CD14-positive monocyte (primary cell): ENCODE data around the gene TYW1. TPM values are rescaled to one million over a fixed set of nuclear protein-coding genes. Genes with fewer than 3 reads are reported as not detected.
"Not testable (repeated sequence)": the region's sequence is repeated elsewhere in the genome, so short reads cannot be mapped to it uniquely, and the experiment has no call there.

Source experiments
- DNase-seq, 3 donors: peaks; one replicate each; pipeline ENCODE4 v3.0.0-alpha.2; 2011 to 2022
- H2AFZ ChIP-seq: 2 replicates; pipeline ENCODE4 v1.6.0; 2012; ENCODE audit warnings: mild to moderate bottlenecking, low read depth, low read length, inconsistent platforms; ENCODE audit not compliant: insufficient read depth, poor library complexity, severe bottlenecking
- H3K27ac ChIP-seq, 2 donors: 1 replicate in 1 of 2; 2 replicates in 1 of 2; pipeline ENCODE4 v1.5.1; 2012 to 2013; ENCODE audit warnings: low read length in 2 of 2, control low read depth in 1 of 2, inconsistent platforms in 1 of 2, low read depth in 1 of 2, mild to moderate bottlenecking in 1 of 2
- H3K27me3 ChIP-seq, 2 donors: one replicate each; pipeline versions ENCODE4 v1.6.0 to v1.6.1; 2011 to 2013; ENCODE audit warnings: low read length in 2 of 2; ENCODE audit not compliant: control insufficient read depth in 2 of 2, insufficient read depth in 2 of 2
- H3K36me3 ChIP-seq, 2 donors: replicated peaks in 1 of 2; 1 replicate in 1 of 2; 2 replicates in 1 of 2; pipeline versions ENCODE4 v1.5.1 to v1.6.1; 2012 to 2013; ENCODE audit warnings: low read length in 2 of 2, control low read depth in 1 of 2, inconsistent platforms in 1 of 2, mild to moderate bottlenecking in 1 of 2; ENCODE audit not compliant: insufficient read depth in 2 of 2, control insufficient read depth in 1 of 2
- H3K4me1 ChIP-seq, 2 donors: 1 replicate in 1 of 2; 2 replicates in 1 of 2; pipeline versions ENCODE4 v1.5.1 to v1.6.1; 2012 to 2013; ENCODE audit warnings: low read length in 2 of 2, control low read depth in 1 of 2, inconsistent platforms in 1 of 2, mild to moderate bottlenecking in 1 of 2, moderate library complexity in 1 of 2; ENCODE audit not compliant: insufficient read depth in 2 of 2, control insufficient read depth in 1 of 2
- H3K4me2 ChIP-seq: replicated peaks from 2 replicates; pipeline ENCODE3; 2012; ENCODE audit warnings: low read length, moderate library complexity, mild to moderate bottlenecking; ENCODE audit not compliant: poor library complexity, severe bottlenecking; ENCODE audit errors: extremely low read depth
- H3K4me3 ChIP-seq, 3 experiments: fragments of 200-600 bp in 1 of 3; sonication (generic) in 1 of 3; replicated peaks in 1 of 3; 1 replicate in 2 of 3; 2 replicates in 1 of 3; pipeline ENCODE4 v1.5.1; 2011 to 2013; ENCODE audit warnings: low read length in 3 of 3, mild to moderate bottlenecking in 3 of 3, control low read depth in 2 of 3, low read depth in 2 of 3, inconsistent platforms in 1 of 3, moderate library complexity in 1 of 3
- H3K79me2 ChIP-seq: 2 replicates; pipeline ENCODE4 v1.6.0; 2012; ENCODE audit warnings: mild to moderate bottlenecking, control low read depth, inconsistent platforms, low read length, moderate library complexity; ENCODE audit not compliant: insufficient read depth
- H3K9ac ChIP-seq: 2 replicates; pipeline ENCODE4 v1.6.0; 2017; ENCODE audit warnings: low read length, mild to moderate bottlenecking; ENCODE audit not compliant: insufficient read depth, poor library complexity, severe bottlenecking
- H3K9me3 ChIP-seq, 2 donors: replicated peaks in 1 of 2; 1 replicate in 1 of 2; 2 replicates in 1 of 2; pipeline versions ENCODE4 v1.5.1 to v1.6.1; 2012 to 2013; ENCODE audit warnings: low read length in 2 of 2, control low read depth in 1 of 2; ENCODE audit not compliant: control insufficient read depth in 1 of 2, insufficient read depth in 1 of 2
- H4K20me1 ChIP-seq: 2 replicates; pipeline ENCODE4 v1.6.0; 2012; ENCODE audit warnings: mild to moderate bottlenecking, low read length, control low read depth, moderate library complexity; ENCODE audit not compliant: insufficient read depth
- H3K27ac Mint-ChIP-seq, 7 donors: one replicate each; pipeline ENCODE4 v1.8.0; 2020; ENCODE audit warnings: mild to moderate bottlenecking in 7 of 7, mixed read lengths in 7 of 7, moderate library complexity in 6 of 7, inconsistent platforms in 2 of 7
- H3K27me3 Mint-ChIP-seq, 3 donors: one replicate each; pipeline ENCODE4 v1.8.0; 2021 to 2022; ENCODE audit warnings: low read depth in 3 of 3, mild to moderate bottlenecking in 3 of 3, mixed read lengths in 3 of 3, moderate library complexity in 3 of 3, inconsistent platforms in 1 of 3
- H3K36me3 Mint-ChIP-seq, 2 donors: one replicate each; pipeline ENCODE4 v1.8.0; 2020; ENCODE audit warnings: mixed read lengths in 2 of 2, inconsistent platforms in 1 of 2, mild to moderate bottlenecking in 1 of 2
- H3K4me1 Mint-ChIP-seq: one replicate; pipeline ENCODE4 v1.8.0; 2020; ENCODE audit warnings: mild to moderate bottlenecking, mixed read lengths
- H3K4me3 Mint-ChIP-seq, 2 donors: one replicate each; pipeline ENCODE4 v1.8.0; 2020; ENCODE audit warnings: mild to moderate bottlenecking in 2 of 2, mixed read lengths in 2 of 2, moderate library complexity in 1 of 2
- H3K9me3 Mint-ChIP-seq, 7 donors: one replicate each; pipeline ENCODE4 v1.8.0; 2020 to 2022; ENCODE audit warnings: mixed read lengths in 7 of 7, mild to moderate bottlenecking in 6 of 7, moderate library complexity in 6 of 7, inconsistent platforms in 2 of 7
- WGBS: methylation state at CpG from one replicate; pipeline ENCODE4 v1.1.5; 2013; ENCODE audit warnings: missing lambda C conversion rate; ENCODE audit not compliant: insufficient coverage; 5-methylcytosine and 5-hydroxymethylcytosine counted together
- intact Hi-C, 2 donors: fragments of 100-400 bp; cut with micrococcal nuclease; formaldehyde crosslinking; loops; one replicate each; pipeline versions ENCODE4 v1.15.0 to v1.15.1; 2023
- polyA plus RNA-seq, 3 donors: library from polyadenylated mRNA; depleted of rRNA in 1 of 3; unstranded in 2 of 3; stranded (reverse) in 1 of 3; fragments of 300-500 nt in 2 of 3; fragments of >200 nt in 1 of 3; fragmentation: Illumina TruSeq in 2 of 3; gene quantifications; 1 replicate in 2 of 3; 2 replicates in 1 of 3; pipeline ENCODE4 v1.2.3, GENCODE V29; 2012 to 2021

TYW1 gene
- polyA plus RNA-seq, 3 donors, result 6.3 to 9.0 (median 7.2) TPM

- DNase-seq, H3K27ac ChIP-seq, H3K4me1 Mint-ChIP-seq, H4K20me1 ChIP-seq, H3K27me3 Mint-ChIP-seq, H3K9ac ChIP-seq, H3K79me2 ChIP-seq, H3K27me3 ChIP-seq, H3K36me3 ChIP-seq, intact Hi-C loops, H3K27ac Mint-ChIP-seq, H3K4me1 ChIP-seq, H3K4me2 ChIP-seq, H2AFZ ChIP-seq, H3K9me3 Mint-ChIP-seq, H3K9me3 ChIP-seq, H3K4me3 Mint-ChIP-seq, H3K4me3 ChIP-seq: not testable (repeated sequence)
- peaks cover 39 to 55% of the 10 kb centered on the region in 2 donors for H3K36me3 Mint-ChIP-seq
- WGBS, result no CpG with 5 or more reads among the region's 1 CpG
Observed at GRCh38 chr7:67098031-67098430, 101.4 kb downstream of the TYW1 start.

- intact Hi-C loops, H3K4me3 ChIP-seq, H3K27ac Mint-ChIP-seq, H3K27me3 ChIP-seq, H3K27ac ChIP-seq, H3K79me2 ChIP-seq, H3K4me3 Mint-ChIP-seq, H3K4me1 Mint-ChIP-seq, H4K20me1 ChIP-seq, H3K36me3 ChIP-seq, H3K4me2 ChIP-seq, H3K9me3 ChIP-seq, H2AFZ ChIP-seq, H3K27me3 Mint-ChIP-seq, H3K9me3 Mint-ChIP-seq, DNase-seq, H3K4me1 ChIP-seq, H3K9ac ChIP-seq: not testable (repeated sequence)
- 100% methylated on average over 3 of the region's 5 CpGs for WGBS
- H3K36me3 Mint-ChIP-seq, result peaks cover 47 to 59% of the 10 kb centered on the region in 2 donors
Observed at GRCh38 chr7:67099406-67099805, 102.8 kb downstream of the TYW1 start.

- H3K27me3 ChIP-seq, H3K9me3 Mint-ChIP-seq, intact Hi-C loops, H3K4me3 Mint-ChIP-seq, H3K79me2 ChIP-seq, H3K9me3 ChIP-seq, H3K4me2 ChIP-seq, H2AFZ ChIP-seq, H3K4me3 ChIP-seq, H3K4me1 Mint-ChIP-seq, H3K27ac ChIP-seq, H4K20me1 ChIP-seq, H3K27me3 Mint-ChIP-seq, DNase-seq, H3K36me3 ChIP-seq, H3K9ac ChIP-seq, H3K4me1 ChIP-seq: not testable (repeated sequence)
- H3K36me3 Mint-ChIP-seq, result peaks cover 47 to 56% of the 10 kb centered on the region in 2 donors
- WGBS, result 100% methylated on average over 2 of the region's 6 CpGs
- H3K27ac Mint-ChIP-seq, result peak overlapping the region in 1 of 7 donors; percentile 54
Observed at GRCh38 chr7:67100038-67100437, 103.4 kb downstream of the TYW1 start.
